WTC11 (cell line): ENCODE measurements around the gene IQCK. TPM values are rescaled to one million over a fixed set of nuclear protein-coding genes. Genes with fewer than 3 reads are reported as not detected.

Source experiments
- ATAC-seq: fragments of 200-7000 bp; cut with Tn5 transposase; 2 replicates; pipeline ENCODE4 v1.10.0; 2021; ENCODE audit warnings: mild to moderate bottlenecking, moderate library complexity
- CTCF ChIA-PET: fragments of 300-600 bp; sonication (Branson Sonifier 250); formaldehyde crosslinking; loops from one replicate; lab custom pipeline; 2021; ENCODE audit warnings: antibody characterized with exemption; lab: Charles Lee
- POLR2A ChIA-PET: fragments of 350-600 bp; sonication (Branson Sonifier 250); formaldehyde crosslinking; loops from one replicate; lab custom pipeline; 2021; ENCODE audit warnings: antibody characterized with exemption; lab: Charles Lee
- DNase-seq: peaks from one replicate; pipeline ENCODE4 v3.0.0; 2021; ENCODE audit warnings: low spot score
- H3K27ac Mint-ChIP-seq: 2 replicates; pipeline ENCODE4 v1.8.0; 2021; ENCODE audit warnings: mixed read lengths
- H3K27me3 Mint-ChIP-seq: 2 replicates; pipeline ENCODE4 v1.8.0; 2021; ENCODE audit warnings: low read depth, mild to moderate bottlenecking, moderate library complexity, mixed read lengths
- H3K36me3 Mint-ChIP-seq: 2 replicates; pipeline ENCODE4 v1.8.0; 2021; ENCODE audit warnings: mixed read lengths
- H3K4me1 Mint-ChIP-seq: 2 replicates; pipeline ENCODE4 v1.8.0; 2022; ENCODE audit warnings: mixed read lengths
- H3K4me3 Mint-ChIP-seq: 2 replicates; pipeline ENCODE4 v1.8.0; 2021; ENCODE audit warnings: mild to moderate bottlenecking, moderate library complexity, mixed read lengths
- H3K9me3 Mint-ChIP-seq: 2 replicates; pipeline ENCODE4 v1.8.0; 2021; ENCODE audit warnings: mixed read lengths
- ETV6 ChIP-seq: sonication (generic); formaldehyde crosslinking; IDR thresholded peaks from 2 replicates; pipeline ENCODE4 v1.8.1; 2022; ENCODE audit warnings: mild to moderate bottlenecking, missing genetic modification reagents
- FOXJ3 ChIP-seq: sonication (generic); formaldehyde crosslinking; IDR thresholded peaks from 2 replicates; pipeline ENCODE4 v1.9.0; 2021; ENCODE audit warnings: missing genetic modification reagents, mild to moderate bottlenecking, borderline replicate concordance
- FOXK1 ChIP-seq: sonication (generic); formaldehyde crosslinking; IDR thresholded peaks from 2 replicates; pipeline ENCODE4 v1.8.0; 2022; ENCODE audit warnings: mild to moderate bottlenecking, moderate library complexity, missing genetic modification reagents
- GABPB1 ChIP-seq: sonication (generic); formaldehyde crosslinking; IDR thresholded peaks from 2 replicates; pipeline ENCODE4 v1.8.1; 2023; ENCODE audit warnings: mild to moderate bottlenecking, missing genetic modification reagents
- IRF1 ChIP-seq: sonication (generic); formaldehyde crosslinking; IDR thresholded peaks from 2 replicates; pipeline ENCODE4 v1.8.0; 2023; ENCODE audit warnings: missing genetic modification reagents
- JAZF1 ChIP-seq: fragments of 250-450 bp; sonication (Bioruptor Pico); IDR thresholded peaks from 2 replicates; pipeline ENCODE4 v1.9.0; 2021; ENCODE audit warnings: moderate library complexity, mild to moderate bottlenecking, inconsistent platforms
- KAT7 ChIP-seq: sonication (generic); formaldehyde crosslinking; IDR thresholded peaks from 2 replicates; pipeline ENCODE4 v1.8.1; 2023; ENCODE audit warnings: missing genetic modification reagents, mild to moderate bottlenecking, borderline replicate concordance
- MAX ChIP-seq: sonication (generic); formaldehyde crosslinking; IDR thresholded peaks from 2 replicates; pipeline ENCODE4 v1.8.0; 2022; ENCODE audit warnings: mild to moderate bottlenecking, missing genetic modification reagents
- MXD4 ChIP-seq: fragments of 250-450 bp; sonication (Bioruptor Pico); IDR thresholded peaks from 2 replicates; pipeline ENCODE4 v1.8.0; 2021; ENCODE audit warnings: mild to moderate bottlenecking, moderate library complexity, borderline replicate concordance
- NFATC4 ChIP-seq: fragments of 250-450 bp; sonication (Bioruptor Pico); IDR thresholded peaks from 2 replicates; pipeline ENCODE4 v1.9.0; 2021; ENCODE audit warnings: mild to moderate bottlenecking
- PRDM15 ChIP-seq: sonication (generic); formaldehyde crosslinking; IDR thresholded peaks from 2 replicates; pipeline ENCODE4 v1.8.0; 2022; ENCODE audit warnings: missing genetic modification reagents
- TCF7 ChIP-seq: sonication (generic); formaldehyde crosslinking; IDR thresholded peaks from 2 replicates; pipeline ENCODE4 v1.8.0; 2022; ENCODE audit warnings: mild to moderate bottlenecking, low read depth, missing genetic modification reagents, moderate library complexity
- TEAD4 ChIP-seq: sonication (generic); formaldehyde crosslinking; IDR thresholded peaks from 2 replicates; pipeline ENCODE4 v1.8.0; 2022; ENCODE audit warnings: mild to moderate bottlenecking, missing genetic modification reagents
- USF1 ChIP-seq: sonication (generic); formaldehyde crosslinking; IDR thresholded peaks from 2 replicates; pipeline ENCODE4 v1.8.0; 2022; ENCODE audit warnings: mild to moderate bottlenecking, missing genetic modification reagents
- USF2 ChIP-seq: sonication (generic); formaldehyde crosslinking; IDR thresholded peaks from 2 replicates; pipeline ENCODE4 v1.8.1; 2023; ENCODE audit warnings: mild to moderate bottlenecking, missing genetic modification reagents, moderate library complexity
- ZNF263 ChIP-seq: sonication (generic); formaldehyde crosslinking; IDR thresholded peaks from 2 replicates; pipeline ENCODE4 v1.8.1; 2022; ENCODE audit warnings: low read depth, mild to moderate bottlenecking, moderate library complexity, missing genetic modification reagents
- ZNF423 ChIP-seq: fragments of 250-450 bp; sonication (Bioruptor Pico); IDR thresholded peaks from 2 replicates; pipeline ENCODE4 v2.1.2; 2022; ENCODE audit warnings: mild to moderate bottlenecking, moderate library complexity
- total RNA-seq: library from RNA; stranded (reverse); gene quantifications from 3 replicates; pipeline ENCODE4 v1.2.3, GENCODE V29; 2021
- TF ChIP-seq, protein P1 (sequence below): sonication (generic); formaldehyde crosslinking; IDR thresholded peaks from 2 replicates; pipeline ENCODE4 v1.8.0; 2022; ENCODE audit warnings: mild to moderate bottlenecking, missing genetic modification reagents

IQCK gene
- total RNA-seq, 1 experiment from 2014 or later, result 5.8 TPM

DNA sequence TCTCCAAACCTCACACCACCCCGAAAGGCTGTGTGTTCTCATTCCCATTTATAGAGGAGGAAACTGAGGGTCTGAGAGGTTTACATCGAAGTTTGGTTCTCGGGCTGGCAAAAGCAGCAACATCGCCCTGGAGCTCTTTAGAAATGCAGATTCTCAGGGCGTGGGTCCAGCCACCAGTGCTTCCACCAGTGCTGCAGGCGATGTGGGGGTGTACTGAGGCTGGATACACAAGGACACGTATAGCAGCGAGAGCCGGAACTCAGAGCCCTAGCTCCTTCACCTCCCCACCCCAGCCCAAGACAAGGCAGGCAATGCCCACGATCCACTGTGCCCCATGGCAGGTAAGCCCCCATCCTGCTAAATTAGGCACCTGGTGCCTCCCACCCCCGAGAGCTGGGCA, 160.7 kb downstream of the IQCK start:
- peak overlapping the region; percentile 99 for H3K27ac Mint-ChIP-seq
- peaks cover 36% of the 10 kb centered on the region for H3K36me3 Mint-ChIP-seq
- no peak for TF ChIP-seq MXD4 (CRISPR knock-in tag)
- no peak for TF ChIP-seq FOXK1 (CRISPR knock-in tag)
- no peak for TF ChIP-seq TCF7 (CRISPR knock-in tag)
- no peak for TF ChIP-seq PRDM15 (CRISPR knock-in tag)
- TF ChIP-seq IRF1 (CRISPR knock-in tag), result no peak
- TF ChIP-seq TEAD4 (CRISPR knock-in tag), result no peak
- TF ChIP-seq GABPB1 (CRISPR knock-in tag), result no peak
- no peak for TF ChIP-seq ZNF263 (CRISPR knock-in tag)
- no peak for TF ChIP-seq KAT7 (CRISPR knock-in tag)
- no peak for TF ChIP-seq JAZF1 (CRISPR knock-in tag)
- TF ChIP-seq MAX (CRISPR knock-in tag), result no peak
- no peaks in the 10 kb centered on the region for H3K9me3 Mint-ChIP-seq
- H3K4me3 Mint-ChIP-seq, result no peak overlapping the region; the same call in 1 of the 2 replicates
- ChIA-PET POLR2A (interaction anchor here (0.5 kb wide), 1 partner anchor 164 kb away, joined by 3 read pairs; no protein-coding TSS in a partner anchor), CTCF (interaction anchor here (1.0 kb wide), 1 partner anchor 277 kb away, joined by 3 read pairs; no protein-coding TSS in a partner anchor)
- peaks cover 79% of the 10 kb centered on the region for H3K4me1 Mint-ChIP-seq
- H3K27me3 Mint-ChIP-seq, result no peaks in the 10 kb centered on the region
- DNase-seq, result no peak
- no peak for ATAC-seq

- POLR2A ChIA-PET, result interaction anchor here (0.5 kb wide), 1 partner anchor 165 kb away, joined by 3 read pairs; no protein-coding TSS in a partner anchor
- TF ChIP-seq PRDM15 (CRISPR knock-in tag) (peak; percentile 85), ZNF423 (CRISPR knock-in tag) (peak; percentile 90), FOXK1 (CRISPR knock-in tag) (peak; percentile 64; the same call in 1 of the 2 replicates), NFATC4 (CRISPR knock-in tag) (no peak), ETV6 (CRISPR knock-in tag) (0 out of 2 replicates have a peak, but pooled peaks have one; percentile 50), MAX (CRISPR knock-in tag) (peak; percentile 81), FOXJ3 (no peak), USF1 (CRISPR knock-in tag) (peak; percentile 63; the same call in 1 of the 2 replicates), USF2 (CRISPR knock-in tag) (peak; percentile 27; the same call in 1 of the 2 replicates)
- TF ChIP-seq, protein P1, sequence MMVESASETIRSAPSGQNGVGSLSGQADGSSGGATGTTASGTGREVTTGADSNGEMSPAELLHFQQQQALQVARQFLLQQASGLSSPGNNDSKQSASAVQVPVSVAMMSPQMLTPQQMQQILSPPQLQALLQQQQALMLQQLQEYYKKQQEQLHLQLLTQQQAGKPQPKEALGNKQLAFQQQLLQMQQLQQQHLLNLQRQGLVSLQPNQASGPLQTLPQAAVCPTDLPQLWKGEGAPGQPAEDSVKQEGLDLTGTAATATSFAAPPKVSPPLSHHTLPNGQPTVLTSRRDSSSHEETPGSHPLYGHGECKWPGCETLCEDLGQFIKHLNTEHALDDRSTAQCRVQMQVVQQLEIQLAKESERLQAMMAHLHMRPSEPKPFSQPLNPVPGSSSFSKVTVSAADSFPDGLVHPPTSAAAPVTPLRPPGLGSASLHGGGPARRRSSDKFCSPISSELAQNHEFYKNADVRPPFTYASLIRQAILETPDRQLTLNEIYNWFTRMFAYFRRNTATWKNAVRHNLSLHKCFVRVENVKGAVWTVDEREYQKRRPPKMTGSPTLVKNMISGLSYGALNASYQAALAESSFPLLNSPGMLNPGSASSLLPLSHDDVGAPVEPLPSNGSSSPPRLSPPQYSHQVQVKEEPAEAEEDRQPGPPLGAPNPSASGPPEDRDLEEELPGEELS (CRISPR knock-in tag), result peak; percentile 17; the same call in 1 of the 2 replicates
- TF ChIP-seq, all 79 proteins: peak for 8
- CTCF ChIA-PET, result interaction anchor here (0.6 to 2.0 kb wide), 5 partner anchors 28 to 324 kb away, joined by 3 to 5 read pairs (median 3); partner anchors contain the start of gene VPS35L
- Mint-ChIP-seq H3K27ac (peak overlapping the region; percentile 99), H3K4me3 (peak overlapping the region; percentile 20; the same call in 1 of the 2 replicates), H3K4me1 (peaks cover 75% of the 10 kb centered on the region), H3K27me3 (no peaks in the 10 kb centered on the region), H3K36me3 (peaks cover 33% of the 10 kb centered on the region), H3K9me3 (no peaks in the 10 kb centered on the region)
- DNase-seq (peak; percentile 64), ATAC-seq (peak; percentile 46)
These were observed 161.2 kb downstream of the IQCK start for GRCh38 chr16:19879241-19879792.
